H1 (cell line): Measurements from ENCODE around the gene ARSB. TPM values are rescaled to one million over a fixed set of nuclear protein-coding genes. Genes with fewer than 3 reads are reported as not detected.

ENCODE experiments used
- BCL11A ChIP-seq, 2 experiments: IDR thresholded peaks; one replicate each; pipeline ENCODE4 v1.6.1; 2011; ENCODE audit warnings: low read depth in 2 of 2, low read length in 2 of 2, mild to moderate bottlenecking in 2 of 2
- polyA plus RNA-seq, 7 experiments: library from polyadenylated mRNA; depleted of rRNA in 3 of 7; stranded (reverse) in 5 of 7; unstranded in 2 of 7; fragments of >200 nt in 5 of 7; fragments of 200-250 nt in 2 of 7; gene quantifications; 1 replicate in 5 of 7; 2 replicates in 1 of 7; 4 replicates in 1 of 7; pipeline versions ENCODE4 v1.2.1 to v1.2.3, GENCODE V29; 2011 to 2013; ENCODE audit warnings: missing spikeins in 2 of 7, mixed read lengths in 2 of 7
- total RNA-seq: library from RNA; stranded (reverse); fragmentation: NEBNext Ultra II Directional; extraction: Animal tissue kit (Norgen Biotek cat#: 25700); gene quantifications from 2 replicates; pipeline ENCODE4 v1.2.1, GENCODE V29; 2021

Gene ARSB
- total and polyA plus RNA-seq, 2 of the 8 experiments (the other 6 are each of a cell fraction or from before 2014, with no cell fraction given): 6.4 to 13.9 TPM

DNA sequence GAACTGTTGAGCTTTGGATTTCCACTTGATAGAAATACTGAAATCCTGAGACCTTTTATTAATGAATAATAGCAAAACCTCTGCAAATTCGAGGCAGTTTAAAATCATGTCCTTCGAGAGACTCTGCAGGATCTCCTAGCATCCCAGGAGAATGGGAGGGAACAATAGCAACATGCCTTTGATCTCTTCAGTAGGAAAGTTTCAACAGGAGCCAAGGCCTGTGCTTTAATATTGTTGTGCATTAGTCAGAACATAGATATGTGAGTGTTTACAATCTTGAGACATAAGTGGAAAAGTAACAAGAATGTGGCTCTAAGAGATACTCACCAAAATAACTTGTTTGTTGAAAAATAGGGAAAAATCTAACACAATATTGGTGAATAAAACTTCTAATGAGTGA is 253.2 kb downstream of the ARSB start (continued):
- no peak for TF ChIP-seq BCL11A (IDR thresholded peaks at IDR 0.05; ENCODE audit: low read depth in 2 of 2, low read length in 2 of 2)
